Kidney (tissue), 14 donors: ENCODE data around the gene GPS2. TPM values are rescaled to one million over a fixed set of nuclear protein-coding genes. Genes with fewer than 3 reads are reported as not detected.
A peak's percentile ranks its signal among the peaks of the same experiment; 100 is the strongest.

ENCODE experiments used
- DNase-seq, 5 donors: peaks; one replicate each; pipeline ENCODE4 v3.0.0-alpha.2; 2013 to 2020
- FAIRE-seq: peaks from 2 replicates; lab custom pipeline; 2012; peaks lifted over from hg19 to GRCh38; lab: Jason Lieb, UNC
- H3K27ac ChIP-seq, 2 donors: one replicate each; pipeline ENCODE4 v1.7.0; 2013; ENCODE audit warnings: low read depth in 2 of 2, low read length in 2 of 2, inconsistent platforms in 1 of 2
- H3K27me3 ChIP-seq: one replicate; pipeline ENCODE4 v1.7.1; 2013; ENCODE audit warnings: low read length, inconsistent platforms; ENCODE audit not compliant: control insufficient read depth, insufficient read depth
- H3K36me3 ChIP-seq, 3 donors: one replicate each; pipeline versions ENCODE4 v1.7.0 to v1.7.1; 2013; ENCODE audit warnings: low read length in 3 of 3, control low read depth in 1 of 3, inconsistent platforms in 1 of 3; ENCODE audit not compliant: insufficient read depth in 3 of 3, control insufficient read depth in 2 of 3
- H3K4me1 ChIP-seq, 3 donors: one replicate each; pipeline versions ENCODE4 v1.7.0 to v1.7.1; 2013; ENCODE audit warnings: low read length in 3 of 3, inconsistent platforms in 1 of 3, low read depth in 1 of 3; ENCODE audit not compliant: control insufficient read depth in 2 of 3, insufficient read depth in 2 of 3
- H3K4me3 ChIP-seq, 3 donors: one replicate each; pipeline versions ENCODE4 v1.7.0 to v1.8.1; 2013; ENCODE audit warnings: low read length in 3 of 3, control low read depth in 1 of 3, inconsistent platforms in 1 of 3
- H3K9ac ChIP-seq, 3 donors: one replicate each; pipeline versions ENCODE4 v1.7.0 to v1.7.1; 2013; ENCODE audit warnings: low read length in 3 of 3, control low read depth in 1 of 3, inconsistent platforms in 1 of 3
- H3K9me3 ChIP-seq, 3 donors: one replicate each; pipeline versions ENCODE4 v1.7.0 to v1.7.1; 2013; ENCODE audit warnings: low read length in 3 of 3, control low read depth in 1 of 3, inconsistent platforms in 1 of 3; ENCODE audit not compliant: control insufficient read depth in 2 of 3, insufficient read depth in 1 of 3
- intact Hi-C: fragments of 100-400 bp; cut with DNase I; formaldehyde crosslinking; loops from one replicate; pipeline ENCODE4 v1.11.1; 2022
- polyA plus RNA-seq: library from polyadenylated mRNA; stranded (reverse); fragments of 350-450 nt; fragmentation: Illumina TruSeq; extraction: RNeasy Lipid Tissue Mini Kit (QIAGEN cat#74804); gene quantifications from one replicate; pipeline ENCODE4 v1.2.3, GENCODE V29; 2014; ENCODE audit warnings: low read depth, low replicate concordance; ENCODE audit not compliant: insufficient read depth
- total RNA-seq: library from RNA; stranded (reverse); fragmentation: NEBNext Ultra II Directional; extraction: Animal tissue kit (Norgen Biotek cat#: 25700); gene quantifications from one replicate; pipeline ENCODE4 v1.2.1, GENCODE V29; 2021
- TF ChIP-seq, protein P1 (sequence below): IDR thresholded peaks from 3 replicates; pipeline ENCODE4 v1.5.1; 2012; ENCODE audit warnings: mild to moderate bottlenecking, moderate library complexity, borderline replicate concordance; ENCODE audit not compliant: insufficient read depth; ENCODE audit errors: extremely low read depth
- donor health status: control.
- donor health status: control.
- donor health status: control.
- donor health status: control.
- donor health status: control.
- donor health status: DM: yes; HTN: yes; CAD: no.
- donor health status: Normal renal cell carcinoma (clear cell type).

Gene GPS2
- total and polyA plus RNA-seq, 2 donors from 2014 or later = 67.0 to 101 TPM

- Histone ChIP-seq H3K27me3 (no peaks in the 10 kb centered on the region), H3K9me3 (no peaks in the 10 kb centered on the region), H3K4me3 (peak overlapping the region in 1 of 3 donors; percentile 25), H3K36me3 (peaks cover 5 to 47% (median 33%) of the 10 kb centered on the region in 3 donors), H3K4me1 (peaks cover 0 to 21% (median 3%) of the 10 kb centered on the region in 3 donors), H3K9ac (no peak overlapping the region), H3K27ac (peak overlapping the region; percentile 3 to 79)
- intact Hi-C loops = no loop called here
- FAIRE-seq = no peak
- DNase-seq = no peak
- TF ChIP-seq, protein P1, sequence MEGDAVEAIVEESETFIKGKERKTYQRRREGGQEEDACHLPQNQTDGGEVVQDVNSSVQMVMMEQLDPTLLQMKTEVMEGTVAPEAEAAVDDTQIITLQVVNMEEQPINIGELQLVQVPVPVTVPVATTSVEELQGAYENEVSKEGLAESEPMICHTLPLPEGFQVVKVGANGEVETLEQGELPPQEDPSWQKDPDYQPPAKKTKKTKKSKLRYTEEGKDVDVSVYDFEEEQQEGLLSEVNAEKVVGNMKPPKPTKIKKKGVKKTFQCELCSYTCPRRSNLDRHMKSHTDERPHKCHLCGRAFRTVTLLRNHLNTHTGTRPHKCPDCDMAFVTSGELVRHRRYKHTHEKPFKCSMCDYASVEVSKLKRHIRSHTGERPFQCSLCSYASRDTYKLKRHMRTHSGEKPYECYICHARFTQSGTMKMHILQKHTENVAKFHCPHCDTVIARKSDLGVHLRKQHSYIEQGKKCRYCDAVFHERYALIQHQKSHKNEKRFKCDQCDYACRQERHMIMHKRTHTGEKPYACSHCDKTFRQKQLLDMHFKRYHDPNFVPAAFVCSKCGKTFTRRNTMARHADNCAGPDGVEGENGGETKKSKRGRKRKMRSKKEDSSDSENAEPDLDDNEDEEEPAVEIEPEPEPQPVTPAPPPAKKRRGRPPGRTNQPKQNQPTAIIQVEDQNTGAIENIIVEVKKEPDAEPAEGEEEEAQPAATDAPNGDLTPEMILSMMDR = no peak
Observed at GRCh38 chr17:7321466-7321865, 6.3 kb upstream of the GPS2 start.

DNA sequence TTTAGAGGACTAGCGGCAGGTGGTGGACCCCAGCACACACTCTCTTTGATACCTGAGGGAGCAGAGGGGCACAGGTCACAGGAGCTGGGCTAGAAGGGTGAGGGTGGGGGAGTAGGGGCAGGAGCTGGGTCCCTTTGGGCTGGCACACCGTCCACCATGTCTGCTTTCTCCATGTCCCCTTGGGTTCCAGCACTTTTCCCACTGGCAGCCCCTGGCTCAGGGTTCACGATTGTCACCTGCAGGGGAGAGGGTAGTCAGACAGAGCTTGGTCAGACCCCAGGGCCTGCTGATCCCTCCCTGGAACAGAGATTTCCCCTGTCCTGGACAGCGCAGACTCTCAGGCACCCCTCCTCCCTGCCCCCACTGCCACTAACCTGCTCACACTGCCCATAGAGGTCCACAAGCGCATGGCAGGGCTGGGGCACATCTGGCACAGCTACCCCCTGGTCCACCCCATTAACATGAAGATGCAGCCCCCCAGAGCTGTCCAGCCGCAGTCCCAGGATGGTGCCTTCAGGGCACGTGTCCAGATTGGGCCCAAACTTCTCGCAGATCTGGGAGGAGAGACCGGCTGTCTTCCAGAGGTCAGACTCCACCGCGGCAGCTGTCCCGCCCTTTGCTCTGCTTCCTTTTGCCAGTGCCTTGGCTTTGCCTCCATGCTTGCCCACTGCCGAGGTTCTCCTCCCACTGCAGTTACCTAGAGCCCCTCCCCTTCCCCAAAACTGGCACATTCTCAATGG, 3.1 kb upstream of the GPS2 start:
- FAIRE-seq (no peak), DNase-seq (no peak)
- H3K27ac ChIP-seq = peak overlapping the region in 1 of 2 donors; percentile 51
- no peak overlapping the region for H3K4me3 ChIP-seq
- no peak overlapping the region for H3K9ac ChIP-seq
- intact Hi-C loops = no loop called here
- H3K36me3 ChIP-seq = peaks cover 8 to 49% (median 33%) of the 10 kb centered on the region in 3 donors
- TF ChIP-seq, protein P1 = no peak
- no peaks in the 10 kb centered on the region for H3K9me3 ChIP-seq
- H3K27me3 ChIP-seq = no peaks in the 10 kb centered on the region
- H3K4me1 ChIP-seq = peaks cover 0 to 42% (median 15%) of the 10 kb centered on the region in 3 donors

DNA sequence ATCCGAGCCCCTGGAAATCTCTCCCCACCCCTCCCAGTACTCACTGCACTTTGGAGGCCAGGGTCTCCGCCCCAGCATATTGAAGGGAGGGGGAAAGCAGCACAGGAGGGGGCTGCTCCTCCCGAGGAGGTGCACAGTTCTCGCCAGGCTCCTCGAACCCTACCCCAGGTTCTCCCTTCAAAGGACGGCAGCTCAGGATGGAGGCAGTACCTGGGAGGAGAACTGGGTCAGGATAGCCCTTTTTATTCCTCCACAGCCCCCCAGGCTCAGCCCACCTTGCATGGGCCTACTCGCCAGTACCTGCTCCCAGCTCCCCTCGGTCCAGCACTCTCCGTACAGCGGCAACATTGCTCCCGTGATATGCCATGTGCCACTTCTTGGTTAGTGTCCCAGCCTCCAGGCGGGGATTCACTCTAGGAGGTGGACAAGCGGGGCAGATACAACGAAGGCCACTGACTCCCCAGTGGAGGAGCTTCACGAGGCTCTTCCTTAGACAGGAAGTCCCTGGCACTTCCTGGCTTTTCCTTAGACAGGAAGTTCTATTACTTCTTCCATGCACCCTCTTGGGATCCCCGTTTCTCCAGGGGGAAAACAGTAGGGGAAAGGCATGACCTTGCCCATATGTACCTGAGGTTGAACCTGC, 2.1 kb upstream of the GPS2 start:
- Histone ChIP-seq H3K4me3 (no peak overlapping the region), H3K4me1 (peaks cover 0 to 43% (median 15%) of the 10 kb centered on the region in 3 donors), H3K36me3 (peaks cover 7 to 49% (median 35%) of the 10 kb centered on the region in 3 donors), H3K9ac (no peak overlapping the region), H3K27me3 (no peaks in the 10 kb centered on the region), H3K9me3 (no peaks in the 10 kb centered on the region), H3K27ac (peak overlapping the region; percentile 14 to 32)
- DNase-seq (no peak), FAIRE-seq (no peak)
- TF ChIP-seq, protein P1 = no peak
- intact Hi-C loops = no loop called here
